NCI-H146 (cell line): ENCODE data around the gene SOX21.

Source experiments
- DNase-seq: peaks from one replicate; lab custom pipeline; 2025; lab: John Stamatoyannopoulos, UW

The SOX21 gene

DNA sequence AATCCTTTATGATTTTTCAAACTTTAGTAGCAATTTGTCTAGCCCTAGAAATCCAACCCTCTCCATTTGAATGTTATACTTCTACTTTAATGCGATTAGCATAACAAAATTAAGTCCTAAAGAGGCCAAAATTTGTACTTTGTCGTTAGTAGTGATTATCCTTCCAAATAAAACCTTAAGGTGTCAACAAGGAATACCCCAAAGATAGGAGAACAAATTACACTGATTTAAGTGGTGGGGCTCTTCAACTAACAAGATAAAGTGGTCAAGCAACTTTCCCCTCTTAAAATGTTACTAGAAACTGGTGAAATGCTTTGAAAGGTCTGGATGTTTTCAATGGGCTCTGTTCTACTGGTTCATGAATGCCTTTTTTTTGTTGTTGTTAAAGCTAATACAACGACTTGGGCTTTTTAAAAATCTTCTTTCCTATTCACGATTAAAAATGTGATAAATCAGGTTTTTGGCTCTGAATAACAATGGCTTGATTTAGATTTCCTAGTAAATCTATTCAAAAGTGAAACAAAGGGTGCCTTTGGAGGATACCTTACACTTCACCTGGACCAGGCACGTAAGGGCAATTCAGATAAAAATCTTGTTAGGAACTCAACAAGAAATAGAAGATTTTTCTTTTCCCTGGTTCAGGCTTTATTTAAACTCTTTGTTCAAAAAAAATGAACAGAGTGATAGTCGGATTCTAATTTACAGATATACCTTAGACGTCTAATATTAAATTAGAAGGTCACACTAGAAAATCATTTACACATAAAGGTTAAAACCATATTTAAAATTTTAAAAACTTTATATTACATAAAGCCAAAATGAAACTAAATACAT, 3.1 kb downstream of the SOX21 start:
- no peak for DNase-seq

DNA sequence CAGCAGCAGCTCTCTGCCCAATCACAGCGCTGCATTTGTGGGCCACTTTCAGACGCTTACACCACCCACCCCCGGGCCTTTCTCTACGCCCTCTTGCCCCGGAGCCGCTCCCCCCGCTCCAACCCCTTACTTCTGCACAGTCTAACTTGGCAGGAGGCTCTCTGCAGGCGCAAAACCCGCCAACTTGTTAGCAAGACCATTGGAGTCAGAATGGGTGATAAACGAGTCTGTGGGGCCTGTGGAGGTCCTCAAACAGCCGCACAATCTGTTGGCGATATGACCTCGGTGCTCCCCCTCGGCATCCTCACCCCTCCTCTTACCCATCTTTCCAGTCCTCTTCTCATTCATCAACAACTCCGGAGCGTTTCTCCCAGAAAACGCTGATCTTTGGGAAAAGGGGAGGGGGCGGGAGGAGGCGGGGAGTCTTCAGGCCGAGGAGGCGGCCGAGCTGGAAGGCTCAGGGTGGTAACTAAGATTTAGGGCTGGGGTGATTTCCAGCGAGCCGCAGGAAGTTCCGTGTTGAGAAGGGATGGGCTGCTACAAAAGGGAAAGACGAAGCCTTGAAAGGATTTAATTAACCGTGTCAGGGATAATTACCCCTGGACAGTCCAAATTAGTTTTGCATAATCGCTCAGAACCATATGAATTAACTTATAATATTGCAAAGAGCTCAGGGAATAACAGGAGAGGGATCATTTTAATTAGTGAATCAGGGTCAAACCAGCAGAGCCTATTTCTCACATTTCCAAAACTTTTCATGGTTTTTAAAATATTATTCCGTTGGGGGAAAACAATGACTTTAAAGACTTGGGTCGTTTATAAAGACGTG, 4.1 kb downstream of the SOX21 start:
- DNase-seq = peak; percentile 62

DNA sequence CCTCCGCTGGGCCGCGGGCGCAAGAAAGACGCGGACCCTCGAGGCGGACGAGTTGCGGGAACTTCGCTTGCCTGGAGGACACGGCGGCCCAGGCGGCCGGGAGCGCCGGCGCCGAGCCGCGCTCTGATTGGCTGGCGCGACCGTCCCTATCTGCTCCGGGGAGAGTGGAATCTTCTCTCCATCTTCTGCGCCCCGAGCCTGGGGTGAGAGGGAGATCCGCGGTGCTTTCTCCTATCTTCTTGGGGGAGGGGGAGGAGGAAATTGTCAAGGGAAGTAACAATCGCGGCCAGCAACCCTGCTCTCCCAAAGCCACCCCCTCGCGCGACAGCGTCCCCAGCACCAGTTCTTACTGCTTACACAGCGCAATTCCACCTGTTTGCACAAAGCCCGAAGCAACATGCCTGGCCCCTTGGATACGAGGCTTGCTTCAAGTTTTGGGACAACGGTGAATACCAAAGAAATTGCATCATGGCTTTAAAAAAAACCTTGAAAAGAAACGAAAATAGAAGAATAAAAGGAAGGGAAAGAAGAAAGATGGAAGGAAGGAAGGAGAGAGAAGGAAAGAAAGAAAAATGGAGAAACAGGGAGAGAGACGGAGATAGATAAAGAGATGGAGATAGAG, 4.8 kb downstream of the SOX21 start:
- DNase-seq = peak; percentile 42

DNA sequence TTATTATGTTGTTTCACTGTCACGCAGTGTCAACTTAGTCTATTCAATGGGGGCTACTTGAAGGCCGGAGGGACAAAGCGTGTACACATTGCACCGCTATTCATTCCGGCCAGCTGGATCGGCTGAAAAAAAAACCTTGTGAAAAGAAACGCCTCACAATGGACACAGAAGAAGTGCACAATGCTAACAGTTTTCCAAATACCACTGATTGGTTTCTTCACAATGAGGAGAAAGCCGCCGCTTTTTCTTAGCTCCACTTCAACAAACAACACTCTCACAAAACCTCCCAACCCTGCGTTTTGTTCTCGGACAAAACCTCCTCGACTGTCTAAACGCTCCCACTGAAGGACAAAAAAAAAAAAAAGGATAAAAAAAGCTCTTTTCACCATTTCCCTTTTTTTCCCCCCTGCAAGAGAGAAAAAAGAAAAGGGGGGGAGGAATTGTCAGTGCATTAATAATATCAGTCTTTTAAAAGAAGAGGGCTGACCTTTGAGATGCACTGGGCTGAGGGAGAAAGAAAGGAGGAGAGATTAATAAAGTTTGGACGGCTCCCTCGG, 5.4 kb downstream of the SOX21 start:
- DNase-seq = no peak

DNA sequence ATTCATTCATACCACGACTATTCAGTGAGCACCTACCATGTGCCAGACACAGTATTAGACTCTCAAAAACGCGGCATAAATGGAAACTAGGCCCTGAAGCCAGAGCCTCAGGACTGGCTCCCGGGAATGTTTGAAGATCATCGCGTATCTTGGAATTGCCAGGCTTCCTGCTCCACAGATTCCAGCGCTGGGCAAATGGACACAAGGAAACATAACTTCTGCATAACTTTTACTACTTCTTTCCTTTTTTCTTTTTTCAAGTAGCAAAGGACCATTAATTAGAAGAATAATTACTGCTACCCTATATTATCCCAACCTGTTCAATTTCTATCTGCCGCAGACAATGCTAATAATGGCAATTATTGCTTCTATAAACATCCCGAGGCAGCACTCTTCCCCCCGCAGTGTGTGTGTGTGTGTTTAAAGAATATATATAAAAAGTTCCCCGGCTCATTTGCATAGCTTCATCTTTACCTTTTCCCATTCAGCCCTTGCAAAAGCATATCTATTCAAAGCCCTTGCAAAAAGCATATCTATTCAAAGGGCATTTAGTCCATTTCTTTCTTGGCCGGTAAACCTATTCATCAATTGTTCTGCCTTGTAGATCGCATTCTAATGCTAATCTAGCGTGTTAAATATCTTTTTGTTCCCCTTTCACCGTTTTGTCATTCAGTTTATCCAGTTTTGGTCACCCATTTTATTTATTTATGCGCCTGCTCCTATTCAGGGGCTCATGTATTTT, 6.1 kb downstream of the SOX21 start:
- DNase-seq = peak; percentile 91

DNA sequence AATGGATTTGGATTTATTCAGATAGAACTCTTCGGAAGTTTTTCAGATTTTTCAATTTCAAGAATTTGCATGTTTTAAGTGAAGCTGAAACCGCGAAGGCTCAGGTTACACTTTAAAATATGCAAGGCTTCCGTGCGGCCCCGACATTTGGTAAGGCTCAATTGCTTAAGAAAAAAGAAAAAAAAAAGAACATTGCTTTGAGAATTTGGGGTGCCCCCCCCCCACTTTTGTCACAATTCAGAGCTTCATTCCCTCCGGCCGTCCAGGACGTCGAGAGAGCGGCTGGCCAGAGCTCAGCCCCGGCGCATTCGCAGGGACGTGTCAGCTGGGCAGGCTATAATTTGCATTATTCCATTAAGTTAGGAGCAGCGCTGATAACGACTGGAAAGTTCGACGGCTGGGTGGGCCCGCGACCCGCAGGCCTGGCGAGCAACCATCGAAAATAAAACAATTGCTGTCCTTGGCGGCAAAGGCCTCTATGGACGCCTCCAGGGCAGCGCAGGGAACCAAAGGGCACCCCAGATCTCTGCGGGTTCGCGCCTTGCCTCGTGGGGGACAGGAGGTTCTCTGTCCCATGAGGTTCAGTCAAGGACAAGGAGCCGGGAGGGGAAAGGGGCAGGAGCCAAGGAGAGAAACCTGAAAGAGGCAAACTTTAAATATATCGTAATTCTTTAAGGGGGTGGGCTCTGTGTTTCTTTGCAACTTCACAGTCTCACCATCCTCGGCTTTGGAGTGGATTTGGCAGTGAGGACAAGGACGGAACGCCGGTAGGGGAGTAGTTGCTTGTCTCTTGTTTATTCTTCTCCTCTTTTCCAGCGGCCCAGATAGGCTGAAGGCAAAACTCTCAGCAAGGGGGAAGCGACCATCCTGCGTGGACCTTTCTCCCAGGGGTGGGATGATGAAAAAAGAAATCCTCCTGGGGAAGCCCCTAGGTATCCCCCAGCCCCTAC, 7.0 kb downstream of the SOX21 start:
- DNase-seq = no peak

DNA sequence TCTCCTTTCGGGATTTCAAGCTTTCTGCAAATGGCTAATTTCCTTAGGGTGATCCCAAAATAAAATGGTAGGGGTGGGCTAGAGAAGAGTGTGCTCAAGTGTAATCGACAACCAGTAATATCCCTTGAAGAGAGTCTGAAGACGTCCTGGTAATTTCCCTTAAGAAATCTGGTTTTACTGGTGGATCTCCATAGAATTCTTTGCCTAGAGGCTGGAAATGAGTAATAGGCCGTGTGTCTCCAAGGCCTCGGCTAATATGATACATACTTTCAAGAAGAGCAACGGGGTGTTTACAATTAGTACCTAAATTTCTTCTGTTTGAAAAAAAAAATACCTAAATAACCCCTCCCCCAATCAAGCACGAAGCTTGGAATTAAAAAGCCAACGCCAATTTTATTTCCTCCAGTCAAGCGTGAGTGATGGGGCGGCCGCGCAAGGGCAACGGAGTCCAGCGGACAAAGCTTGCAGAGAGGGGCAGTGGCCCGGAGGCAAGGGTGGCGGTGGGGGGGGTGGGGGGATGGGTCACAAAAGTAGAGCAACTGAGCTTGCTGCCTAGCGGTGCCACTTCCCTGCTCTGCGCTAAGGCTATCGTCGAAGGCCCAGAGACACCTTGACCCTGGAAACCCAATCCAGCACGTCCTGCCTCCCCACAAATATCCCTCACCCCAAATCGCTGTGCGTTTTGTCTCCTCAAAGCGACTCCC, 7.8 kb downstream of the SOX21 start:
- DNase-seq = no peak

DNA sequence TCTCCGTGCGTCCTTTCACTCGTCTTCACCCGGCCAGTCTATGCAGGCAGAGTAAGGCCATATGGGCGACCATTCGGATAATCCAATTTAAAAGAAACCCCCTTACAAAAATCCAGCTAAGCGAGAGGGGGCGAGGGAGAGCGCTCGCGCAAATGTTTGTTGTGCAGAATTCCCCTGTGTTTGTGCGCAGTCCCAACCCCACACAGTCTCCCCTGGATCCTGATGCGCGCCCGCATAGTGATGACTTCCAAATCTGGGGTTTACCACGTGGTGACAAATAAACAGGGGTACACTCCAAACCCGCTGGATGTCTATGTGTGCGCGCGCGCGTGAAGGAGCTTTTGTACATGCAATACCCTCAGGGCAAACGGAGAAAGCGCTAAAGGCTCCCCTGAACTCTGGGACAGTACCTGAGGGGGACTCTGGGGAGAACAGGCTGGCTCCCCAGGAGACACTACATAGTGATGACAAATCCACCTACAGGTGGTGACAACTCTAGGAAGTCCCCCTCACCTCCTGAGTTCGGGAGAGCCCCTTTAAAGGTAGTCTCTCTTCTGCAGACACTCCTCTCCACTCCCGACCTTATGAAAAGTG, 8.5 kb downstream of the SOX21 start:
- no peak for DNase-seq

DNA sequence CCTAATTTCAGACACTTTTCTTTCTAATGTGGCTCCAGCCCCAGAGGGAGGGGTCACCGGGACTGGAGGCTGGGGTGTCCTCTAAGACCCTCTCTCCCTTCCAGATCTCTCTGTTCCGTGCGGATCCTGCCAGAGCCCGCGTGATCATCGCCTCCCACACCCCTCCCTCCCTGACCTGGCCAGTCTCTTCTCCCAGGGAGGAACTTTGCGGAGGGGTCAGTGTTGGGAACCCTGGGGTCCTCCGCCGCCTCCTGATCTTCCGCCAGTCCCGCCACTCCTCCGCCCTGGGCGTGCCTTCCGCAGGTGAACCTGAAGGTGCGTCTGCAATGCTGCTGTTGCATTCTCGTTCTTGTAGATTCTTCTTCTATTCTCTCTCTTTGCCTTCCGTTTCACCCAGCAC, 9.1 kb downstream of the SOX21 start:
- no peak for DNase-seq

DNA sequence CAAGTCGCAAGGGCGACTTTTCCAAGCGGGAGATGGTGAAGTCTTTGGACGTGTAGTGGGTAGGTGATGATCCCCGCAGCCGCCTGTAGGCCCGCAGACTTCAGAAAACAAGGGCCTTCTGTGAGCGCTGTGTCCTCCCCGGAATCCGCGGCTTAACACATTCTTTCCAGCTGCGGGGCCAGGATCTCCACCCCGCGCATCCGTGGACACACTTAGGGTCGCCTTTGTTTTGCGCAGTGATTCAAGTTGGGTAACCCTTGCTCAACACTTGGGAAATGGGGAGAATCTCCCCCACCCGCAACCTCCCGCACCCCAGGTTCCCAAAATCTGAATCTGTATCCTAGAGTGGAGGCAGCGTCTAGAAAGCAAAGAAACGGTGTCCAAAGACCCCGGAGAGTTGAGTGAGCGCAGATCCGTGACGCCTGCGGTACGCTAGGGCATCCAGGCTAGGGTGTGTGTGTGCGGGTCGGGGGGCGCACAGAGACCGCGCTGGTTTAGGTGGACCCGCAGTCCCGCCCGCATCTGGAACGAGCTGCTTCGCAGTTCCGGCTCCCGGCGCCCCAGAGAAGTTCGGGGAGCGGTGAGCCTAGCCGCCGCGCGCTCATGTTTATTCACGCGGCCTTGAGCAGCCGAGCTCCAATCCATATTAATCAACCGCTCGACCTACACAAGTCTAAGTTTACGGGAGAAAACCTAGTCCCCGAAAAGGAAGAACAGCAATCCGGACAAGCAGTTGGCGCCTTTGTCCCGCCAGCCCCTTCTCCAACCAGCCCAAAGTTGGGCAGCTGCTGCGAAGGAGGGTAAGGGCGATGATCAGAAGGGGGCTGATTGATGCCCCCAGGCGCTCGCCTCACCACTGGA, 9.9 kb downstream of the SOX21 start:
- no peak for DNase-seq

DNA sequence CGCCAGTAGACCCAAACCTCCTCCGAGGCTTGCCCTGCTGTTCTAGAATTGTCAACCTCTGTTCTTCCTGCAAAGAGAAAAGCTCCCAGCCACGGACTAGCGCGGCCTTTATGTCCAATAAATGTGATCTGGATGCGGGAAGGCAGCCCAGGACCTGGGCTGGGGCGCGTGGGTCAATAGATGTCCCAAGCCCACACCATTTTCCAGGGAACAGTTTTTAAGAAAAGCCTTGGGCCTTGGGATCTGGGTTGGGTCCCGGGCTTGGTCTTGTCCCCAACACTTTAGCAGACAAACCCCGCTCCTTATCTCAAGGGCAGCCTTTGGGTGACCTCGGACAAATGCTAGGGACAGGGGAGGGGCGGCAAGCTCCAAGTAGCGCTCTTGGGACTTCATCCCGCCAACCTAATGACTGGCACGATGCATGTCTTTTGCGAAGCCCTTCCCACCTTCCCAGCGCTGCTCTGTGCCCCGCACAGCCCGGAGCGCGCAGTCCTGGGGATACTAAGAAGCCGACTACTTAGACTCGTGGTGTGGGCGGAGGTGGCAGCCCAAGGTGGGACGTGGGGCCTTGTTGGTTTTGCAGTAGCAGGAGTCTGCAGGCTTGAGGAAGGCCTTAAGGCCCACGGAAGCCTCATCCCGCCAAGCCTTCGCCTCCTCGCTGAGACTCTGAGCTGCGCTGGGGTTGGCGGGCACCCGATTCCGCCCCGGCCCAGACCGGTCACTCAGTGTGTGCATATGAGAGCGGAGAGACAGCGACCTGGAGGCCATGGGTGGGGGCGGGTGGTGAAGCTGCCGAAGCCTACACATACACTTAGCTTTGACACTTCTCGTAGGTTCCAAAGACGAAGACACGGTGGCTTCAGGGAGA, 10.8 kb downstream of the SOX21 start:
- DNase-seq = no peak

DNA sequence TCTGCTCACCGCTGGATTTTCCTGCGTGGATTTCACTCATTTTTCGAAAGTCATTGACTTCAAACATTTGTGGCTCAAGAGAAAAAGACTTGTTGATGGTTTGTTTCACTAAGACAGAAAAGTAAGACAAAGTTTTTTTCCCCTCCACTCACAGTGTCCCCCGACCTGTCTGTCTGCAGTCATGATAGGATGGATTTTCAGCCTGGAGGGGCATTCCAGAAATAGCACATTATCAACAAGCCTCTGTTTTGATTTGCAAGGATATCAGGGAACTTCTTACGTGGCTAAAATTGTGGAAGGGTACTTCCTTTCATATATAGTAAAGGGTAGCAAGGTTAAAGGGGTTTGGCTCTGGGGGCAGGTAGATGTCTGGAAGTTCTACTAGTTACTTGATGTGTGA, 11.8 kb downstream of the SOX21 start:
- DNase-seq = no peak

DNA sequence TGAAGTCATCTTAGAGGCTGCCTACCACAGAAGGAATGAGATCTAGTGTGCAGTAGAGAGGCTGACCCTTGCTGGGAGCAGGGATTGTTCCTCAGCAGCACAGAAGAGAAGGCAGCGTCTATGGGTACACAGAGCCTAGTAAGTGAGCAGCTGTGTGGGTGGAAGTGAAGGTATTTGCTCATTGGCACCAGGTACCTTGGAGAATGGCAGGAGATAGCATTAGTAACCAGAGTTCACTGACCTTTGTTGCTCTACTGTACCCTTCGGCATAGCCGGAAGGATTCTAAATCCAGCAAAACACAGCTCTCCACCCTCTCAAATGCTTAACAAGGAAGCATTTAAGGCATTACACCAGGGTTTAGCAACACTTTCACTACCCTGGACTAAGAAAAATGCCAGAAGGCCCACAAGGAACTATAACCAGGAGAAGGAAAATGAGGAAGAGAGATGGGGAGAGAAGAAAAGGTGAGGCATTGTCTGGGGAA, 12.3 kb downstream of the SOX21 start:
- DNase-seq = no peak

DNA sequence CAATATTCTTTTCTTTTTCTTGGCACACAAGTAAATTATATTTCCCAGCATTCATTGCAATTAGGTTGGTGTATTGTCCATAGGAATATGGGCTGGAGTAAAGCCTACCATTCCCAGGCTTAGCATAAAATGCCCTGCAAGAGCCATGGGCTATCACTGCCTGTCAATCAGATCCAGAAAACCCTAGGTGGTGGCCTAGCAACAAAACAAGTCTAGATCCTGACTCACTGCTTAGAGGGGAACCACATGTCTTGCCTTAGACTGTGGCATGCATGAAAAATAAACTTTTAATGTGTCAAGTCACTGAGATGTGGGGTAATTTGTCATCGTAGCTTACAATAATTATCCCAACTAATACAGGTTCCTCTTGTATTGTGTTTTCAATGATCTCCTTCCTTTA, 16.2 kb downstream of the SOX21 start:
- DNase-seq = no peak

DNA sequence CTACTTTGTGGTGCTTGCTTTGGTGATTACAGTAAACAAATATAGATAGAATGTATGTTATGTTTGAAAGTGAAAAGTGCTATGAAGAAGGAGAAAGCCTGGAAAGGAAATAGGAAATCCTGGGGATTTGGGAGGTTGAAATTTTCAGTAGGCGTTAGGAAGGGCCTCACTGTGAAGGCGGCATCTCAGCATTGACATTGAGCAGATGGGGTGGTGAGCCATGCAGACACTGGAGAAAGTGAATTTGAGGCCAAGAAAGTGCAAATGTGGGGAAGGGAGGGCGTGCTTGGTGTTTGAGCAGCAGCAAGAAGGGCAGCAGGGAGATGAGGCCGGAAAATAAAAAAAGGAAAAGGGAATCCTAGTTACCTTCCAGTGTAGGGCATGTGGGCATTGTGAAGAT, 20.3 kb downstream of the SOX21 start:
- no peak for DNase-seq

DNA sequence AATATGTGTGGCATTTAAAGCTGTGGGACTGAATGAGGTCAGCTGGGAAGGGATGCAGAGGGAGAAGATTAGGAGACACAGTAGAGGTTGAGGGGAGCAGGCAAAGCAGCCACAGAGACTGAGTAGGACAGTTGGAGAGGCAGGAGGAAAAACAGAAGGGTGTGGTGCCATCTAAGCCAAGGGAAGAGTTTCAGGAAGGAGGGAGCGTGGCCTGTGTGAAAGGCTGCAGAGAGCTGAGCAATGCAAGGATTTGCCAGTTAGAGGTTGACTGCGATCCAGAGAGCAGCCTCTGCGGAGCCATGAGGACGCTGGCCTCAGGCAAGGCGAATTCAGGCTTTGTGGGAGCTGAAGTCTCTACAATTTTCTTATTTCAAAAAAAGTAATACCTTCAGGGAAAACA, 28.9 kb downstream of the SOX21 start:
- DNase-seq = no peak

DNA sequence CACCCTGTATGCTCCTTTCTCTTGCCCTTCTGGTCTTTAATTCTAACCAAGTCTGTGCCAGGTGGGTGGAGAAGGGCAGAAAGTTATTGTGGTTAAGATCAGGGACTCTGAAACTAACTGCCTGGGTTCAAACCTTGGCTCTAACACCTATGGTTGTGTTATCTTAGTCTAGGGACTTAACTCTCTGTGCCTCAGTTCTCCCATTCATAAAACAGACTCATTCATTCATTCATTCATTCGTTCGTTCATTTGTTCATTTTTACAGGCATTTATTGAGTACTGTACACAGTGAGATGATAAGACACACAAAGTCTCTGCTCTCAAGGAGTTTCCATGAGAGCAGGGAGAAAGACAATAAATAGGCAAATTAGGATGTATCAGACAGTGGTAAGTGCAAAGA, 30.1 kb downstream of the SOX21 start:
- DNase-seq = no peak

DNA sequence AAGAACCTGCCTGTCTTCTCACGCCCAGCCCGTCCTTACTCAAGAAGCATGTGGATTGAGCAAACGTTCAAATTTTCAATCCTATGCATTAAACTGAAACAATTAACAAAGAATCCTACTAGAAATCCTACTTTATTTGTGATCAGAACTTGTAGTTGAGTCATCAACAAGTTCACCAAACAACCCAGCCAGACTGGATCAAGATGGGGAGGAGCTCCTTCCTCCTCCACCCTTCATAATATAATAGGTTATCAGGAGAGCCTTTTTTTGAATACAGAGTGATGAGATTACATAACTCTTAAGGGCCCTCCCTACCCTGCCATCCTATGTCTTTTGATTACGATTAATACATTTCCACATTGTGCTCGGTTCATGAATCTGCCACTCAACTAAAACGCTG, 32.7 kb downstream of the SOX21 start:
- no peak for DNase-seq
